H1 (cell line): ENCODE data around the gene NPIPA8. TPM values are rescaled to one million over a fixed set of nuclear protein-coding genes. Genes with fewer than 3 reads are reported as not detected.
"Not testable (repeated sequence)": the region's sequence is repeated elsewhere in the genome, so short reads cannot be mapped to it uniquely, and the experiment has no call there.

Experiments used
- CTCF ChIA-PET: fragments of 300-600 bp; sonication (Branson Sonifier 250); formaldehyde crosslinking; loops from one replicate; lab custom pipeline; 2021; ENCODE audit not compliant: partially characterized antibody; lab: Charles Lee
- POLR2A ChIA-PET: fragments of 300-600 bp; sonication (Branson Sonifier 250); formaldehyde crosslinking; loops from one replicate; lab custom pipeline; 2021; ENCODE audit warnings: inconsistent platforms; ENCODE audit not compliant: partially characterized antibody; lab: Charles Lee
- DNase-seq, 2 experiments: peaks; one replicate each; pipeline versions ENCODE4 v3.0.0 to v3.0.0-alpha.2; 2010 to 2022; ENCODE audit warnings: low spot score in 2 of 2, low read depth in 1 of 2, mixed read lengths in 1 of 2
- FAIRE-seq: peaks from 2 replicates; lab custom pipeline; 2011; peaks lifted over from hg19 to GRCh38; lab: Jason Lieb, UNC
- H2AFZ ChIP-seq: 2 replicates; pipeline ENCODE4 v1.8.1; 2012; ENCODE audit warnings: low read length, inconsistent platforms
- H2AK5ac ChIP-seq: 2 replicates; pipeline ENCODE4 v1.6.1; 2013; ENCODE audit warnings: low read depth, low read length
- H2BK120ac ChIP-seq: replicated peaks from 2 replicates; pipeline ENCODE3; 2013; ENCODE audit warnings: low read depth, low read length, inconsistent platforms
- H2BK12ac ChIP-seq: 2 replicates; pipeline ENCODE4 v1.6.1; 2013; ENCODE audit warnings: low read depth, low read length
- H2BK15ac ChIP-seq: 2 replicates; pipeline ENCODE4 v1.6.1; 2013; ENCODE audit warnings: low read length
- H2BK20ac ChIP-seq: 2 replicates; pipeline ENCODE4 v1.6.1; 2013; ENCODE audit warnings: low read length
- H2BK5ac ChIP-seq: 2 replicates; pipeline ENCODE4 v1.6.1; 2013; ENCODE audit warnings: low read depth, low read length
- H3K14ac ChIP-seq: 2 replicates; pipeline ENCODE4 v1.6.1; 2013; ENCODE audit warnings: inconsistent platforms; ENCODE audit not compliant: insufficient read length
- H3K18ac ChIP-seq: 2 replicates; pipeline ENCODE4 v1.6.1; 2013; ENCODE audit warnings: low read length; ENCODE audit errors: extremely low read depth
- H3K23ac ChIP-seq: 2 replicates; pipeline ENCODE4 v1.6.1; 2013; ENCODE audit warnings: inconsistent platforms; ENCODE audit not compliant: insufficient read length
- H3K23me2 ChIP-seq: 2 replicates; pipeline ENCODE4 v1.6.1; 2013; ENCODE audit warnings: low read depth, low read length
- H3K27ac ChIP-seq: 2 replicates; pipeline ENCODE4 v1.6.1; 2011; ENCODE audit warnings: low read depth, low read length, inconsistent platforms
- H3K27me3 ChIP-seq, 4 experiments: replicated peaks in 1 of 4; 1 replicate in 1 of 4; 2 replicates in 3 of 4; pipeline versions ENCODE4 v1.6.1 to v1.8.1; 2011 to 2013; ENCODE audit warnings: low read length in 3 of 4, mild to moderate bottlenecking in 3 of 4, inconsistent platforms in 2 of 4, mixed read lengths in 2 of 4, moderate library complexity in 1 of 4; ENCODE audit not compliant: control insufficient read depth in 3 of 4, insufficient read depth in 3 of 4; ENCODE audit errors: extremely low read depth in 1 of 4
- H3K36me3 ChIP-seq, 4 experiments: 2 replicates each; pipeline versions ENCODE4 v1.6.1 to v1.8.1; 2011 to 2013; ENCODE audit warnings: mild to moderate bottlenecking in 4 of 4, low read length in 3 of 4, moderate library complexity in 2 of 4, control low read depth in 1 of 4, inconsistent platforms in 1 of 4; ENCODE audit not compliant: insufficient read depth in 4 of 4, control insufficient read depth in 2 of 4
- H3K4ac ChIP-seq: replicated peaks from 2 replicates; pipeline ENCODE3; 2013; ENCODE audit warnings: low read length, low read depth, mixed read lengths, inconsistent platforms; ENCODE audit not compliant: insufficient read length
- H3K4me1 ChIP-seq, 4 experiments: replicated peaks in 1 of 4; 1 replicate in 1 of 4; 2 replicates in 3 of 4; pipeline versions ENCODE4 v1.6.1 to v1.8.1; 2011 to 2013; ENCODE audit warnings: low read length in 3 of 4, inconsistent platforms in 2 of 4, mixed read lengths in 1 of 4; ENCODE audit not compliant: insufficient read depth in 4 of 4, control insufficient read depth in 3 of 4
- H3K4me2 ChIP-seq, 2 experiments: 2 replicates each; pipeline versions ENCODE4 v1.6.1 to v1.8.1; 2011 to 2013; ENCODE audit warnings: low read depth in 2 of 2, low read length in 2 of 2, control low read depth in 1 of 2, inconsistent platforms in 1 of 2, mild to moderate bottlenecking in 1 of 2; ENCODE audit not compliant: insufficient read depth in 1 of 2
- H3K4me3 ChIP-seq, 4 experiments: fragments of 200-600, 300-600 bp in 1 of 4; sonication (generic), shearing (Covaris generic), sonication (Bioruptor Twin) in 1 of 4; 2 replicates each; pipeline versions ENCODE4 v1.5.1 to v1.8.1; 2011 to 2016; ENCODE audit warnings: low read length in 4 of 4, low read depth in 3 of 4, control low read depth in 2 of 4, inconsistent platforms in 2 of 4, mild to moderate bottlenecking in 2 of 4, mixed read lengths in 1 of 4, moderate library complexity in 1 of 4; ENCODE audit not compliant: insufficient read depth in 2 of 4; ENCODE audit errors: extremely low read depth in 1 of 4
- H3K56ac ChIP-seq: replicated peaks from 2 replicates; pipeline ENCODE3; 2013; ENCODE audit warnings: low read depth, mild to moderate bottlenecking, mixed read lengths, low read length, inconsistent platforms; ENCODE audit not compliant: insufficient read length
- H3K79me1 ChIP-seq: 2 replicates; pipeline ENCODE4 v1.6.1; 2013; ENCODE audit warnings: low read depth, low read length, control low read depth
- H3K79me2 ChIP-seq, 2 experiments: 2 replicates each; pipeline versions ENCODE4 v1.6.1 to v1.8.1; 2012 to 2013; ENCODE audit warnings: low read length in 2 of 2, mild to moderate bottlenecking in 2 of 2, inconsistent platforms in 1 of 2; ENCODE audit not compliant: insufficient read depth in 2 of 2, control insufficient read depth in 1 of 2
- H3K9ac ChIP-seq, 4 experiments: replicated peaks in 1 of 4; 1 replicate in 1 of 4; 2 replicates in 3 of 4; pipeline versions ENCODE4 v1.6.1 to v1.8.1; 2011 to 2013; ENCODE audit warnings: low read depth in 3 of 4, low read length in 3 of 4, control low read depth in 2 of 4, mild to moderate bottlenecking in 2 of 4, moderate library complexity in 2 of 4, inconsistent platforms in 1 of 4; ENCODE audit errors: extremely low read depth in 1 of 4
- H3K9me3 ChIP-seq, 2 experiments: 2 replicates each; pipeline versions ENCODE4 v1.6.1 to v1.8.1; 2012 to 2013; ENCODE audit warnings: mild to moderate bottlenecking in 2 of 2, moderate library complexity in 2 of 2, control low read depth in 1 of 2, inconsistent platforms in 1 of 2, low read depth in 1 of 2, low read length in 1 of 2, mixed read lengths in 1 of 2; ENCODE audit not compliant: insufficient read depth in 2 of 2
- H4K20me1 ChIP-seq, 2 experiments: replicated peaks in 1 of 2; 2 replicates each; pipeline versions ENCODE3 to v1.8.1; 2011 to 2013; ENCODE audit warnings: inconsistent platforms in 2 of 2, low read length in 2 of 2, mild to moderate bottlenecking in 1 of 2; ENCODE audit not compliant: insufficient read depth in 2 of 2, control insufficient read depth in 1 of 2
- H4K5ac ChIP-seq: 2 replicates; pipeline ENCODE4 v1.6.1; 2013; ENCODE audit warnings: low read length, low read depth, mixed read lengths, inconsistent platforms; ENCODE audit not compliant: insufficient read length
- H4K8ac ChIP-seq: 2 replicates; pipeline ENCODE4 v1.8.0; 2013; ENCODE audit warnings: mild to moderate bottlenecking, moderate library complexity, low read length, inconsistent platforms; ENCODE audit not compliant: insufficient read depth; ENCODE audit errors: extremely low read depth
- H4K91ac ChIP-seq: replicated peaks from 2 replicates; pipeline ENCODE3; 2013; ENCODE audit warnings: low read length, mixed read lengths, inconsistent platforms; ENCODE audit not compliant: insufficient read length
- WGBS, 2 experiments: shearing (Covaris generic) in 1 of 2; methylation state at CpG; one replicate each; pipeline versions ENCODE4 v1.1.6 to v1.1.7; 2013 to 2015; ENCODE audit warnings: low lambda C conversion rate in 2 of 2, mixed read lengths in 2 of 2, inconsistent platforms in 1 of 2, low coverage in 1 of 2, missing lambda C conversion rate in 1 of 2; ENCODE audit not compliant: insufficient replicate concordance in 2 of 2, insufficient coverage in 1 of 2, insufficient read length in 1 of 2; ENCODE audit errors: extremely low coverage in 1 of 2, missing lambda C conversion rate in 1 of 2; 5-methylcytosine and 5-hydroxymethylcytosine counted together
- polyA plus RNA-seq, 7 experiments: library from polyadenylated mRNA; depleted of rRNA in 3 of 7; stranded (reverse) in 5 of 7; unstranded in 2 of 7; fragments of >200 nt in 5 of 7; fragments of 200-250 nt in 2 of 7; gene quantifications; 1 replicate in 5 of 7; 2 replicates in 1 of 7; 4 replicates in 1 of 7; pipeline versions ENCODE4 v1.2.1 to v1.2.3, GENCODE V29; 2011 to 2013; ENCODE audit warnings: missing spikeins in 2 of 7, mixed read lengths in 2 of 7
- total RNA-seq: library from RNA; stranded (reverse); fragmentation: NEBNext Ultra II Directional; extraction: Animal tissue kit (Norgen Biotek cat#: 25700); gene quantifications from 2 replicates; pipeline ENCODE4 v1.2.1, GENCODE V29; 2021

Gene NPIPA8
- total and polyA plus RNA-seq, 2 of the 8 experiments (the other 6 are each of a cell fraction or from before 2014, with no cell fraction given): 1.1 to 13.8 TPM

DNA sequence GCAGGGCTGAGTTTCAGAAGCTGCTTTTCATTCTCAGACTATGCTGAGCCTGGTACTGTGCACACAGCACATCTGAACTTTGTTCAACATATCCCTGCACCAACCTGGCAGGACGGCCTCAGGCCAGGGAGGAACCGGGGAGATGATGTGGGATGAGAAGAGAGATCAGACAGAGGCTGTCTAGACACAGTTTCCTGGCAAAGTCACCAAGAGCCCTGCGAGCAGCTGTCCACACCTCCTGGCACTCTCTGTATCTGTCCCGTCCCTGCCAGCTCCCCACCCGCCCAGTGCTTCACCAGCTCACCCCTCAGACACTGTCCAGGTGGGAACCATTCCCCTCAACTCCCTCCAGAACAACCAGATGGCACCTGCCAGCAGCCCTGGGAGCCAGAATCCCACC is 42.2 kb downstream of the NPIPA8 start:
- WGBS, 2 experiments: no CpG with 5 or more reads among the region's 5 CpGs
- H2BK120ac ChIP-seq, H2BK5ac ChIP-seq, H4K91ac ChIP-seq, H4K8ac ChIP-seq, H3K4me1 ChIP-seq, H3K18ac ChIP-seq, H3K14ac ChIP-seq, H3K23me2 ChIP-seq, H2BK12ac ChIP-seq, H3K4me2 ChIP-seq, H3K27ac ChIP-seq, FAIRE-seq, H3K36me3 ChIP-seq, H3K4ac ChIP-seq, H4K20me1 ChIP-seq, H3K79me2 ChIP-seq, H2BK20ac ChIP-seq, H2BK15ac ChIP-seq, POLR2A ChIA-PET, H3K9me3 ChIP-seq, H3K9ac ChIP-seq, H3K79me1 ChIP-seq, DNase-seq, H3K27me3 ChIP-seq, H3K56ac ChIP-seq, H4K5ac ChIP-seq, CTCF ChIA-PET, H2AK5ac ChIP-seq, H3K4me3 ChIP-seq, H2AFZ ChIP-seq, H3K23ac ChIP-seq: not testable (repeated sequence)
